DOHH2 (cell line): Measurements from ENCODE around the gene KIAA1143.

ENCODE experiments used
- EZH2phosphoT487 ChIP-seq: fragments of 200-600 bp; sonication (generic); IDR thresholded peaks from 2 replicates; pipeline ENCODE4 v1.6.1; 2017; ENCODE audit warnings: borderline replicate concordance, mild to moderate bottlenecking, antibody characterized with exemption, low read length, moderate library complexity, mixed read lengths
- TF ChIP-seq, protein P1 (sequence below): fragments of 200-600 bp; sonication (generic); IDR thresholded peaks from one replicate; pipeline ENCODE4 v1.5.1; 2014; ENCODE audit warnings: antibody characterized with exemption, mild to moderate bottlenecking, low read depth, low read length; ENCODE audit not compliant: poor library complexity, severe bottlenecking

- TF ChIP-seq, protein P1, sequence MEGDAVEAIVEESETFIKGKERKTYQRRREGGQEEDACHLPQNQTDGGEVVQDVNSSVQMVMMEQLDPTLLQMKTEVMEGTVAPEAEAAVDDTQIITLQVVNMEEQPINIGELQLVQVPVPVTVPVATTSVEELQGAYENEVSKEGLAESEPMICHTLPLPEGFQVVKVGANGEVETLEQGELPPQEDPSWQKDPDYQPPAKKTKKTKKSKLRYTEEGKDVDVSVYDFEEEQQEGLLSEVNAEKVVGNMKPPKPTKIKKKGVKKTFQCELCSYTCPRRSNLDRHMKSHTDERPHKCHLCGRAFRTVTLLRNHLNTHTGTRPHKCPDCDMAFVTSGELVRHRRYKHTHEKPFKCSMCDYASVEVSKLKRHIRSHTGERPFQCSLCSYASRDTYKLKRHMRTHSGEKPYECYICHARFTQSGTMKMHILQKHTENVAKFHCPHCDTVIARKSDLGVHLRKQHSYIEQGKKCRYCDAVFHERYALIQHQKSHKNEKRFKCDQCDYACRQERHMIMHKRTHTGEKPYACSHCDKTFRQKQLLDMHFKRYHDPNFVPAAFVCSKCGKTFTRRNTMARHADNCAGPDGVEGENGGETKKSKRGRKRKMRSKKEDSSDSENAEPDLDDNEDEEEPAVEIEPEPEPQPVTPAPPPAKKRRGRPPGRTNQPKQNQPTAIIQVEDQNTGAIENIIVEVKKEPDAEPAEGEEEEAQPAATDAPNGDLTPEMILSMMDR: no peak
- TF ChIP-seq EZH2phosphoT487: no peak
These were observed 21.5 kb upstream of the KIAA1143 start for GRCh38 chr3:44782891-44783290.
